Measurements from ENCODE around the gene KIF3A.

The KIF3A gene

DNA sequence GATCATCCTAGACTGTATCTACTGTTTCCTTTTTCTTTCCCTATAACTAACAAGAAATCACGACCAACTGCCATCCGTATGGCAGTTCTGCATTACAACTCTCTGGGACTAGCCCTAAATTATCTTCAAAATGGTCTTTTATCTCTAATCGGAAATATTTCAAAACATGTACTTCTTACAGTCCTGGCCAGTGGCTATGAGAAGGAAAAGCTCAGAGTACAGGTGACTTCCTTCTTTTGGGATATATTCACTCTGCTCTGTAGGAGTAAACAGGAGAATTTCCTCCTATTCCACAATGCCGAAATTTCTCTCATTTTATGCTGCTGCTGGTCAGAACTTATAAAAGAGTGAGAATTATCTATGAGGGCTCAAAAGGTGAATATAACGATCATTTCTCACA lies 41.5 kb upstream of the KIF3A start:
- Histone ChIP-seq H3K4me3 (no peak overlapping the region), H3K36me3 (ENCODE audit: insufficient read depth, low read length) (no peaks in the 10 kb centered on the region), H3K9ac (ENCODE audit: insufficient read length) (no peak overlapping the region), H3K27ac (no peak overlapping the region), H3K9me3 (ENCODE audit: low read depth, low read length) (no peaks in the 10 kb centered on the region)
- no peak for DNase-seq (ENCODE audit: low read depth, low spot score)
- no peak for TF ChIP-seq FOXP2 (optimal IDR thresholded peaks at IDR 0.05; ENCODE audit: control extremely low read depth, extremely low read length, insufficient read depth)
- no peak for TF ChIP-seq POLR2AphosphoS5 (IDR thresholded peaks at IDR 0.05; ENCODE audit: borderline replicate concordance, low read depth, low read length)
- no peak for TF ChIP-seq EZH2 (IDR thresholded peaks at IDR 0.05)

DNA sequence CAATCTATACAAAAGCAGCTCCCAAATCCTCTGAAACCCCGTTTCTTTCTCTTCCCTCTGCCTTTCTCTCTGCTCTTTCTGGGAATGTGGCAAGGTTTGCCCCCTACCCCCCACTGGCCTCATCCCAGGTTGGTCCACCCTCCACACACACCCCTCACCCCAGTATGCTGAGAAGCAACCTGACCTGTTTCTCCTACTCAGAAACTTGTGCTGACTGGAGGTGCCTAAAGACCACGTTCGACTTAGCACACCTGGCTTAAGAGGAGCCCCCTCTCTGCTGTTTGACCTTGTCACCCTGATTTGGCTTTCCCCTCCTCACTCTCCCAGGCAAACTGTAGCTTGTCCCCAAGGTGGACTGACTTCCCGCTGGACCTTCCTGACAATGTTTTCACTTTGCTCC lies 40.8 kb upstream of the KIF3A start:
- Histone ChIP-seq H3K36me3 (ENCODE audit: insufficient read depth, low read length) (no peaks in the 10 kb centered on the region), H3K9ac (ENCODE audit: insufficient read length) (no peak overlapping the region), H3K27ac (no peak overlapping the region), H3K4me3 (no peak overlapping the region), H3K9me3 (ENCODE audit: low read depth, low read length) (no peaks in the 10 kb centered on the region)
- TF ChIP-seq POLR2AphosphoS5 (IDR thresholded peaks at IDR 0.05; ENCODE audit: borderline replicate concordance, low read depth, low read length) = no peak
- TF ChIP-seq EZH2 (IDR thresholded peaks at IDR 0.05) = no peak
- no peak for TF ChIP-seq FOXP2 (optimal IDR thresholded peaks at IDR 0.05; ENCODE audit: control extremely low read depth, extremely low read length, insufficient read depth)
- no peak for DNase-seq (ENCODE audit: low read depth, low spot score)

DNA sequence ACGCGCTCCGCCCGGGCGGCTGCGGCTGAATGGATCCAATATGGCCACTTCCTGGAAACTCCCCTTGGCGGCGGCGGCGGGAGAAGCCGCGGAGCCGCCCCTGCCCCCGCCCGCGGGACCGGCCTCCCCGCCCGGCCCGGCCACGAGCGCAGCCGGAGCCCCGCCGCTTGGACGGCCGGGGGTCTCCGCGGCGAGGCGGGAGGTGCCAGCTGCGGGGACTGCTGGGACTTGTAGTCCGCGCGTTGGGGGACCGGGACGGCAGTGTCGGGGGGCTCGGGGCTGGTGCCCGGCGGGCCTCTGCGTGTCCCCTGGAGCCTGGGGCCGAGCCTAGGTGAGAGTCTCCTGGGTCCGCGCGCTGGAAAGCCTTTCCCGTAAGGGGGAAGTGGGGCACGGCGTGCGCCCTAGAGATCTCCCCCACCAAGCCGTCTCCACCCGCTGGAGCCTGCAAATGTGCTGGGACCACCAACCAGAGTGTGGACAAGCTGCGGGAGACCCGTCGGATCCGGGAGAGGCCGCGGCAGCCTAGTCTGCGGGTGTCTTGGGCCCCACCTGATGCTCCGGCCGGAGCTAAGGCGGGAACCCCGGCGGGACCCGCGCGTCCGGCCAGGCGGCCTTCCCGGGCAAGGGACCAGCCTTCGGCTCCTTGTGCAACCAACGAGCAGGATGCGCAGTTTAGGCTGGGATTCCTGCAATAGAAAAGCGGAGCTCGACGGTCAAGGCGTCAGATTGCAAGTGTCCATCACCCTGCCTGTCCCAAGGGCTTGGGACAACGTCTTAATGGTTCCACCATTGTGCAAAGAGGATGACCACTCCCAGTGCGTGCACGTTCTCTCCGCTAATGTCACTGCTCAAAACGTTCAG lies 40.1 kb upstream of the KIF3A start, which contains the start of gene SEPTIN8:
Gene SEPTIN8, minus strand, starts transcription at position 31 of the 861 bp plus-strand sequence. CDS start 102 bp downstream, outside the sequence.
- H3K27ac ChIP-seq = no peak within 1 kb of the TSS
- peak within 1 kb of the TSS; percentile 70 for H3K9ac ChIP-seq (ENCODE audit: insufficient read length)
- DNase-seq (ENCODE audit: low read depth, low spot score) = no peak
- TF ChIP-seq FOXP2 (optimal IDR thresholded peaks at IDR 0.05; ENCODE audit: control extremely low read depth, extremely low read length, insufficient read depth) (no peak), EZH2 (IDR thresholded peaks at IDR 0.05) (no peak), POLR2AphosphoS5 (IDR thresholded peaks at IDR 0.05; ENCODE audit: borderline replicate concordance, low read depth, low read length) (no peak)
- no peaks in the 10 kb centered on the region for H3K9me3 ChIP-seq (ENCODE audit: low read depth, low read length)
- H3K4me3 ChIP-seq = peak within 1 kb of the TSS; percentile 82
- H3K36me3 ChIP-seq (ENCODE audit: insufficient read depth, low read length) = no peaks in the 10 kb centered on the region

DNA sequence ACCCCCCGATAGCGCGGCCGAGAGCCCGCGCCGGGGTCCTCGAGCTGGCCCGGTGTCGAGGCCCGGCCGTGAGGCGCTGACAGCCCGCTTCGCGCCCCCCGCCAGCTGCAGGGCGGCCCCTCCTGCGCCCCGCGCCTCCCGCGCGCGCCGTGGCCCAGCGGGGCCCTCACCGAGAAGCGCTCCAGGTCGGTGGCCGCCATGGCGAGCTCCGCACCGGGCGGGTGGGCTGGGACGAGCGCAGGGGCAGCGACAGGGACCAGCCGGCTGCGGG lies 39.5 kb upstream of the KIF3A start:
- TF ChIP-seq POLR2AphosphoS5 (IDR thresholded peaks at IDR 0.05; ENCODE audit: borderline replicate concordance, low read depth, low read length) = no peak; the same call in 1 of the 2 replicates
- TF ChIP-seq FOXP2 (optimal IDR thresholded peaks at IDR 0.05; ENCODE audit: control extremely low read depth, extremely low read length, insufficient read depth) = no peak
- no peak for TF ChIP-seq EZH2 (IDR thresholded peaks at IDR 0.05)
- Histone ChIP-seq H3K9me3 (ENCODE audit: low read depth, low read length) (no peaks in the 10 kb centered on the region), H3K36me3 (ENCODE audit: insufficient read depth, low read length) (no peaks in the 10 kb centered on the region), H3K27ac (no peak overlapping the region), H3K4me3 (peak overlapping the region; percentile 82), H3K9ac (ENCODE audit: insufficient read length) (peak overlapping the region; percentile 70)
- DNase-seq (ENCODE audit: low read depth, low spot score) = no peak

DNA sequence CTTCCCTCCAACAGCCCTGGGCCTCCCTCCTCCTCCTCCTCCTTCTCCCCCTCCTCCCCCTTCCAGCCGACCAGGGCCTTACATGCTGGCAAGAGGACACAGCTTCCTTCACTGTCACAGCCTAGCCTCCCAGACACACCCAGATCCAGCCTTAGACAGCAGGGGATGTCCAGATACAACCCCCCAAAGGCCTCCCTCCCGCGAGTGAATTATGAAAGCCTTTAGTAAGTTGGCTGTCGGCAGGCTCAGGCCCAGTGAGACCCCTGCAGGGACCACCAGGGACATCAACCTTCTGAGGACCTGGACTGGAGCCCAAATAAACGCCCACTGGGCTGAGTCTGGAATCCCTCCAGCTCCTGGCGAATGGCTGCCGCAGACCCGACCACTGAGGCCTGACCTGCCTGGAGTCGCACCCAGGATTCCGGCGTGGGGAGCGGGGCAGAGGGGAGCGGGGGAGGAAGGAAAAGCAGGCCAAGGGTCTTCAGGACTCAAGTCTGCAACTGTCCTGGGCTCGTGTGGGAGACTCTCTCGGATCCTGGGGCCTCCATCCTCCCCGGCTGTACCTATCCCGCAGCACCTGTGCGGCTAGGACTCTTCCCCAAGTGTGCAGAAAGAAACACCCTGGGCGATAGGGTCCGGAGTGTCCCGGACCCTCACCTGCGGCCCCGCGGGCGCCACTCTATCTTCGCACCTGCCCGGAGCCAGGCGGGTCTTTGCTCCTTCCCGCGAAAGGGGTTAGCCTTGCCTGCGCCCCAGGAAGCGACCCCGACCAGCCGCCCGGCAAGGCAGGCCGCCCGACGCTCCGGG lies 39.0 kb upstream of the KIF3A start:
- Histone ChIP-seq H3K27ac (no peak overlapping the region), H3K9me3 (ENCODE audit: low read depth, low read length) (no peaks in the 10 kb centered on the region), H3K36me3 (ENCODE audit: insufficient read depth, low read length) (no peaks in the 10 kb centered on the region), H3K9ac (ENCODE audit: insufficient read length) (peak overlapping the region; percentile 70), H3K4me3 (peak overlapping the region; percentile 82)
- DNase-seq (ENCODE audit: low read depth, low spot score) = no peak
- TF ChIP-seq POLR2AphosphoS5 (IDR thresholded peaks at IDR 0.05; ENCODE audit: borderline replicate concordance, low read depth, low read length) (no peak), EZH2 (IDR thresholded peaks at IDR 0.05) (no peak)

DNA sequence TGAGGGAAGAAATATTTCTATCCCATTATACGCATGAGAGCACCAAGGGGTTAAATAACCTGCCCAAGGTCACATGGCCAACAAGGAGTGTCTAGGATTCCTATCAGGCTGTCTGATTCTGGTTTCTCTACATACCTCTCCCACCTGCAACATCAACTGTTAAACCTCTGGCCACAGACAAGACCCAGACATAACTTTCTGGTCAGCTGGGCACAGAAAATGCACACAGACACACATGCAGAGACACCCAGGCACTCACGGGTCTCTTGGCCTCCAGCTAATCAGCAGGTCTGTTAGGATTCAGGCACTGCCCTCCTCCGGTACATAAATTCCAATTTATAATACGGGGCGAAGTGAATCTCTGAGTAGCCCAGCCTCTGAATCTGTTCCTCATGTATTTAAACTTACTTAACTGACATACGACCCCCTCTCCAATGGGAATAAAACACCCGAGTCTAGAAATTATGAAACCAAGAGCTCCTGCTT lies 38.2 kb upstream of the KIF3A start:
- DNase-seq (ENCODE audit: low read depth, low spot score) = no peak
- no peak overlapping the region for H3K9ac ChIP-seq (ENCODE audit: insufficient read length)
- H3K4me3 ChIP-seq = no peak overlapping the region; the same call in 1 of the 2 replicates
- no peak overlapping the region for H3K27ac ChIP-seq
- no peaks in the 10 kb centered on the region for H3K36me3 ChIP-seq (ENCODE audit: insufficient read depth, low read length)
- TF ChIP-seq POLR2AphosphoS5 (IDR thresholded peaks at IDR 0.05; ENCODE audit: borderline replicate concordance, low read depth, low read length) (no peak), EZH2 (IDR thresholded peaks at IDR 0.05) (no peak), FOXP2 (optimal IDR thresholded peaks at IDR 0.05; ENCODE audit: control extremely low read depth, extremely low read length, insufficient read depth) (no peak)
- no peaks in the 10 kb centered on the region for H3K9me3 ChIP-seq (ENCODE audit: low read depth, low read length)

DNA sequence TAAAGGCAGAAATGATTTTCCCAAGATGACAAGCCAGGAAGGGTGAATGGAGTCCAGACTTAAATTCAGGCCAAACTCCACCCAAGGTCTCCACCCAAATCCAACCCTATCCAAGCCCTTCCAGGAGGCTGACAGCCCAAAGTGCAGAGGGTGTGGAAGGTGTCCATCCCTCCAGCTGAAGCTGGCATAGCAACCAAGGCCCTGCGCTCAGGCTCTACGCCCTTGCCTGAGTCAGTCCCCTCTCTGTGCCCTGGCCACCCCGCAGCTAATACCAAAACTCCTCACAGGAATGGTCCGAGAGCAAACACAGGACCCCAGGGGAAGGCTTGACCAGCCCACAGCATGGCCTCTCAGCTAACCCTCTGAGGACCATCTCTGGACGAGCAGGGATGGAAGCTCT lies 37.5 kb upstream of the KIF3A start:
- Histone ChIP-seq H3K9me3 (ENCODE audit: low read depth, low read length) (no peaks in the 10 kb centered on the region), H3K9ac (ENCODE audit: insufficient read length) (no peak overlapping the region)

DNA sequence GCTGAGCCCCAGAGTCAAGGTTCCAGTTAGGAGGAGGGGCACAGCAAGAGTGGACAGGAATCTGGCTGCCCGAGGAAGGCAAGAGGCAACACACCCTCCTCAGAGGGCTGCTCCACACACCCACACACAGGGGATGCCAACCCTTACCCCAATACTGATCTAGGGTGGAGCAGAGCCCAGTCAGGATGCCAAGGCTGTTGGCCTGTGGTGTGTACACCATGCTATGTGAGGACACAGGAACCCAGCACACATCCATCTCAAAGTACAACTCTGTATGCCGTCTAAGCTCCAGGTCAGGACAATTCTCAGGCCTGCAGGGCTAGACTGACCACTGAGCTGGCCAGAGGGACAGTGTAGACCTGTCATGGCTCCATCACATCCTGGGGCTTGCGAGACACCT lies 37.1 kb upstream of the KIF3A start:
- no peak for TF ChIP-seq FOXP2 (optimal IDR thresholded peaks at IDR 0.05; ENCODE audit: control extremely low read depth, extremely low read length, insufficient read depth)
- no peak for TF ChIP-seq POLR2AphosphoS5 (IDR thresholded peaks at IDR 0.05; ENCODE audit: borderline replicate concordance, low read depth, low read length)
- TF ChIP-seq EZH2 (IDR thresholded peaks at IDR 0.05) = no peak
- Histone ChIP-seq H3K4me3 (no peak overlapping the region), H3K9me3 (ENCODE audit: low read depth, low read length) (no peaks in the 10 kb centered on the region), H3K27ac (no peak overlapping the region), H3K9ac (ENCODE audit: insufficient read length) (no peak overlapping the region), H3K36me3 (ENCODE audit: insufficient read depth, low read length) (no peaks in the 10 kb centered on the region)
- DNase-seq (ENCODE audit: low read depth, low spot score) = no peak

More for the DNA sequence above, 37.5 kb upstream of the KIF3A start:
- Histone ChIP-seq H3K36me3 (ENCODE audit: insufficient read depth, low read length) (no peaks in the 10 kb centered on the region), H3K27ac (no peak overlapping the region), H3K4me3 (no peak overlapping the region)
- TF ChIP-seq EZH2 (IDR thresholded peaks at IDR 0.05) (no peak), FOXP2 (optimal IDR thresholded peaks at IDR 0.05; ENCODE audit: control extremely low read depth, extremely low read length, insufficient read depth) (no peak), POLR2AphosphoS5 (IDR thresholded peaks at IDR 0.05; ENCODE audit: borderline replicate concordance, low read depth, low read length) (no peak)
- DNase-seq (ENCODE audit: low read depth, low spot score) = no peak
